Measurements from ENCODE around the gene FAM234B. TPM values are rescaled to one million over a fixed set of nuclear protein-coding genes. Genes with fewer than 3 reads are reported as not detected.
"Not testable (repeated sequence)": the region's sequence is repeated elsewhere in the genome, so short reads cannot be mapped to it uniquely, and the experiment has no call there.

FAM234B gene
- polyA plus RNA-seq, 10 donors, result 3.5 to 7.1 (median 5.2) TPM

DNA sequence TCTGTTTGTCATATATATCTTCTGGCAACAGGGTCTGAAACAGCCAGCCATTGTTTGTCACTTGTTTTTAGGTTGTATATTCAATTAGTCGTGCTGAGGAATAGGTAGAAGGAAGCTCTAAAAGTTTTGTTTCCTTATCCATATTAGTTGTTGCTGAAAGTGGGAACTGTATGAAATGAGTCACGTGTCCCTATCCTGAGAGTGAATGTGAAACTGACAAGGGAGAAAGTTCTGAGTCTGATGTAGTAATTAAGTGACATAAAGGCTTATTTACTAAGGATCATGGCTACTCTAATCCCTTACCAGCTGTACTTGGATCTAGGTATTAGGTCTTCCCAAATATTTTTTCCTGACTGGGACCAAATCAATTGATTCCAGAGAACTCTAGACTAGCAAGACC is 16.4 kb downstream of the FAM234B start:
- DNase-seq, result no peak

DNA sequence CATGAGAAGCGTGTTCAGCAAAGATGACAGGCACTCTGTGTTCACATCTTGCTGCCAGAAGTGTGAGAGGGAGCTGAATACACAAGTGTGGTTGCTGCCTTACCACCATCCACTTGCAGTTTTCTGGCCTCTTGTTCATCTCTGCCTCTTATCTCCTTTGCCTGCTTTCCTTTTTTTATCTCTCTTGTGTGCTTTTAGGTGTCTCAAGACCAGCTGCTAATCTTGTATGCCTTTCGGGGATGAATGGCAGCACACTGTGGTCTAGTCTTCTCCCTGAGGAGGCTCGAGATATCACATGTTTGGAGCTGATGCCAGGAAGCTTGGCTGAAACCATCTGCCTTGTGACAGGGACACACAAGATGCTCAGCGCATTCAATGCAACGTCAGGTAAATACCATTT is 17.2 kb downstream of the FAM234B start:
- no peak for DNase-seq

DNA sequence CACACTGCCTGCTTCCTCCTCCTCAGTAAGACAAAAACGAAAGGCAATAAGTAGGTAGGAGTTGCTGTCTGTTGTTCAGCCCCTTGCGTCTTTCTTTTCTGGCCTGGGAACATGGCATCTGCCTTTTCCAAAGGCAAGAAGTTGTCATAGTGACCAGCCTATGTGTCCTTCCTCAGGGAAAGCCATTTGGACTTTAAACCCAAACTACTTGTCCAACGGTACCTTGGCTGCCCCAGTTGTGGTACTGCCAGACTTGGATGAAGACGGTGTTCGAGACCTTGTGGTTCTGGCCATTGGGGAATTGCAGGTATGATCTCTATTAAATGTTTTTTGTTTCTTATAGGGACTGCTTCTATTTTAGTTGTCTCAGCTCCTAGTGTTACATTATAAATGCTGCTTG is 18.5 kb downstream of the FAM234B start:
- DNase-seq, result no peak

DNA sequence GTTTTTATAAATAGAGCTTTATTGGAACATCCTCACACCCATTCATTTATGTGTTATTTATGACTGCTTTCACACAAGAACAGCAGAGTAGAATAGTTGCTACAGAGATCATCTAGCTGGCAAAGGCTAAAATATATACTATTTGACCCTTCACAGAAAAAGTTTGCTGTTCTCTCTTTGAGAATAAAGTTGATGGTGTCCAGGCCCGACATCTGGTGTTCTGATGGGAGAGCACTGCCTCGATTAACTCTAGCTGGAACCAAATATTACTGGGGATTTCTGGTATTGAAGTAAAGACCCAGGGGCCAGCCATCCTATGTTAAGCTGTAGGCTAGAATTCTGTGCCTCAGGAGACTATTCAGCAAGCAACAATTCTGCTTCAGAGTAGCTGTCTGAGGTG is 21.8 kb downstream of the FAM234B start:
- no peak for DNase-seq

DNA sequence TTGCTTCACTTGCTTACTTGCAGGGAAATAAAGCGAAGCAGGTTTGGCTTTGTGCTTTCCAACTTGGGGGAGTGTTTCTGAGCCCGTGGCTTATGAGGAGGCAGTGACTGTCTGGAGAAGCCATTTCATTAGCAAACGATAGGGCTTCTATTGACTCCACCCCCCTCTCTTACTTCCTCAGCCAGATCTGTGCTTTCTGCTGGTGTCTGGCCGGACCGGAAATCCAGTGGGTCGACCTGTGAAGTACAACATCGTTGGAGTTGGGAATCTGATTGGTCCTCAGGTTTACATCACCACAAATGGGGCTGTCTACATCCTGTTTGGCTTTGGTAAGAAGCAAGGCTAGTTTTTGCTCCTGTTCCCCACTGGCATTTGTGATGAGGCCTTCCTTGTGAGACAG is 22.3 kb downstream of the FAM234B start:
- no peak for DNase-seq

DNA sequence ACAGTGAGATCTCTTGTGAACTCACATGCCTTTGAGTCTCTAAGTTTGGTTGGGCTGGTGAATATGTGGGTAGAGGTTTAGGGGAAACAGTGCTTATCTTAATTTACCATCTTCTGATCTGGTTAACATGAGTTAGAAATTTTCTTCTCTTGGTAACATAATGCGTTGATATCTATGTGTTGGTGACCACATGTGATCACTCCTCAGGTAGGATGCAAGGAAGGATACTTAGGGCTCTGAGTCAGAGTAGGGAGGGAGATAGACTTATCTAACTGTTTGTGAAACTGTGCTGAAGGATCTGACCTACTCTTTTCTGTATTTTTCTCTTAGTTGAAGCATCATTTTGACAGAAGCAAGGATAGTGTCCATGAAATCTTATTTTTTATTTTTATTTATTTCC is 23.1 kb downstream of the FAM234B start:
- no peak for DNase-seq

DNA sequence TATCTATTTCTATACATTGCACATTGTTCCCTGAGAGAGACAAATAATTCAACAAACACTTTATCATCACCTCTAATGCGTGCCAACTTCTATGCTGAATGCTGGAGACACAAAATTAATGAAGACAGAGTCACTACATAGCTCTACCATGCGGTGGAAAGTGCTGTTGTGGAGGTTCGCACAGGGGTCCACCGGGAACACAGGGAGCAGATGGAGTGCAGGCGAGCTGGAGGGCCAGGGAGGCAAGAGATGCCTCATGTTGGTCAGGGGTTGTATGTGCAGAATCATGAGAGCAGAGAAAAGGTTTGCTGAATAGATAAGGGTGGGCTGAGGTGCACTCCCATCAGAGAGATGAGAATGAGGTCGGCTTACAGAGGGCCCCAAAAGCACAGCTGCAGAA is 25.2 kb downstream of the FAM234B start:
- peak in 1 of 3 donors; percentile 34 for DNase-seq

DNA sequence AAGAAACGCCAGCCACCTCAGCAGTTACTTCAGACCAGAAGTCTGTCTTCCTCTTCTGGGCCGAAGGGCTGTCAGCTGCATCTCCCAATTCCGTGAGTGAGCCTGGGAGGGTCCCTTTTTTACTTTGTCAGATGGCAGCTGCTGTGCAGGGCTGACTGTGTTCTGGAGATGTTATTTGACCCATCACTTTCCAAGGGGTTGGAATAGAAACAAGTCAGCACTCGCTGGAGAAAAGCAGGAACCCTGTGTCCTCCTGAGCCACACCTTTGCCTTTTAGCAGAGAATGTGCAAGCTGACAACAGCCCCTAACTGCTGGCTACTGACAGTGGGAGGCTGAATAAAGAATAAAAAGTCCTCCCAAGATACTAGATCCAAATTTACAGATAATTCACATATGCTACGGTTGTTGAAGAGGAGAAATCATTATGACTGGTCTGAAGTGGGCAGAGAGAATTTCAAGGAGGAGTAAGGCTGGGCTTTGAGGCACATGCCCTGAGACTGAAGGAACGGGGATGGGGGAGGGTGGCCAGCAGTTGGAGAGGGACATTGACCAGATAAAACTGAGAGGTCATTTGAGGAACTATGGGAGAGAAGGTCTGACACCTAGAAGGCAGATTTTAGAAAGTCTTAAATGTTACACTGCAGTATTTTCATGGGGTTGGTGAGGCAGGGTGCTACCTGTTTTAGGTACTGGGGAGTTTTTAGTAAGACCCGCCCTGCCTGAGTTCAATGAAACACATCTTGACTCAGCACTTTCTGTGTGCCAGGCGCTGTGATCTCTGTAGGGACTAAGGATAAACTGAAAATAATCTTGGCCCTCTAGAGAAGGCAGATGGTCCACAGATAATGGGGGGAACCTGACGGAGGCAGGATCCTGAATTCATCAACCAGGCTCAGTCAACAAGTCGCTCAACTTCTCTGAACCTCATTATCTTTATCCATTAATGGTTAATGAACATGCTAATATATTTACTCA is 27.4 kb downstream of the FAM234B start:
- DNase-seq, result no peak

DNA sequence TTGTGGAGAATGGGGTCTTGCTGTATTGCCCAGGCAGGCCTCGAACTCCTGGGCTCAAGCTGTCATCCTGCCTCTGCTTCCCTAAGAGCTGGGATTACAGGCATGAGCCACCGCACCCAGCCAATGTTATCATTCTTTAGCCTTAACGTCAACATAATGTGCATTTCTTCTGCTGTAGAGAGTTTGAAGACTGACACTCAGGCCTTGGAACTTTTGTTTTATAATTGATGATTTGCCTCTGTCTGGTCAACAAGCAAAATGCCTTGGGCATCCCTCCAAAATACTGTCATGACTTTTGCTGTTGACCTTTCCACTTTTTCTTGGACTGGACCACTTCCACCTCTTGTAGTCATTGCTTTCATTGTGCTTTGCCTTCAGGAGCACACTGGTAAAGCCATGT is 29.0 kb downstream of the FAM234B start:
- no peak for DNase-seq

DNA sequence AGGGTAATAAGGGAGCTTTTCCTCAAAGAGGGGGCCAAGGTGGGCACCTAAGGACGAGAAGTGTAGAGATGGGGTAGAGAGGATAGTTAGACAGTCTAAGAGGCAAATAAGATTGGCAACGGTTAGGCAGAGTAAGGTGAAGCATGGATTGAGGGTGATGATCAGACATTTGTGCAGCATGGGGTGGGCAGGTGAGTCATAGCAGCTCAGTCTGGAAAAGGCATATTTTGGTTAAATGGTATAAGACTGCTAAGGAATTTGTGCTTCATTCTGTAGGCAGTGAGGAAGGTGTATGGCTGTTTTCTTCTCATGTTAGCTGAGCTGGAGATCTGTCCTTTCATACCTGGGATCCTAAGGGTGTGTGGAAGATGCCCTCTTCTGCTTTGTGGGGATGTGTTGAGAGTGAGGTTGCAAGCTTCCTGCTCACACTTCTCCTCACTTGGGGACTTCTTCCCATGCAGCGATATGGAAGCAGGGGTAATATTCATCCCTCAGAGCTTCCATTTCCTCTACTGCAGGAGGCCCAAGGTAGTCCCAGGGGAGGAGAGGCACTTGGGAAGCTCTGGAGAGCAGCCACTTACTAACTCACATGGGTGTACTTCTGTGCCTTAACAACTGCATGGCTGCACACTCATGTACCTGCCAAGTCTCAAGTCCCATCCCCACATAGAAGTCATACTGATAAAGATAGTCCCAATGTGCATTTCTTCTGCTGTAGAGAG is 30.4 kb downstream of the FAM234B start:
- no peak for DNase-seq

DNA sequence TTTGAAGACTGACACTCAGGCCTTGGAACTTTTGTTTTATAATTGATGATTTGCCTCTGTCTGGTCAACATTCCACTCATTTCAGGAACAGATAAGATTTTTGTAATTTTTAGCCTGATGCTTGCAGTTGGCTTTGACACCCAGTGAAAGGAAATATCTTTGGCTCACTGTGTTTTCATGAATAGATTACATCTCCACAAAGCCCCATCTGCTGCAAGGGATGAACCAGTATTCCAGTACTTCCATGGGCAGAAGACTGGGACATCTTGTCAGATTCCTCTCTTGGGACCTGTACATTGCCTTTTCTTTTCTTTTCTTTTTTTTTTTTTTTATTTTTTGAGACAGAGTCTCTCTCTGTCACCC is 30.9 kb downstream of the FAM234B start:
- no peak for DNase-seq

DNA sequence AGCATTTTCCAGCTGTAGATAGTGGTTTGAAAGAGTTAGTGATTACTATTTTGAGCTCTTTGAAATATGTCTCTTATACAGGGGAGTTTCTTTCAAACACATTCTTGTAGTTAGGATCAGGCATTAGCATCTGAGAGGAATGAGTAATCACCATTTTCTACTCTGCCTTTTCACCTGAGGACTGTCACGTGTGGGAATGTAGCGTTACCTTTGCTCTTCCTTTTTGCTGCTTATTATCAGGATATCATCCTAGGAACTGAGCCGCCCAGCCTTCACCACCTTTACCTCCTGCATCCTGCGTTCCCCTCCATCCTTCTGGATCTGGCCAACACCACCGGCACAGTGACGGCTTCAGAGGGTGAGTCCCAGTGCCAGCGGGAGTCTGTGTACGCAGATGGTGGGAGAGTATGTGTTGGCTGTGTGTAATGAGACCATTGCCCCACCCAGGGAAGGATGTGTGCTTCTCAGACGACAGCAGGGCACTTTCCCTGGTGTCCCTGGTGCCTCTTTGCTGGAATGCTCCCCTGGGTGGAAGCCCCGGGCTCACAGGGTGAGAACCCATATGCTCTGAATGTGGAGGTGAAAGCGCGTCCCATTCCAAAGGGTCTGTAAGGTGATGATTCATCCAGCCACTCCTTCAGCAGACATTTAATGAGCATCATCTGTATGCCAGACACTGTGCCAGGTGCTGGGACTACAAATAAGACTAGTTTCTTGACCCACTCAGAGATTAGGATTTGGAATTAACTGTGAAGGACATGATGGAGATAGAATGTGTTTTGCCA is 31.8 kb downstream of the FAM234B start:
- no peak for DNase-seq

DNA sequence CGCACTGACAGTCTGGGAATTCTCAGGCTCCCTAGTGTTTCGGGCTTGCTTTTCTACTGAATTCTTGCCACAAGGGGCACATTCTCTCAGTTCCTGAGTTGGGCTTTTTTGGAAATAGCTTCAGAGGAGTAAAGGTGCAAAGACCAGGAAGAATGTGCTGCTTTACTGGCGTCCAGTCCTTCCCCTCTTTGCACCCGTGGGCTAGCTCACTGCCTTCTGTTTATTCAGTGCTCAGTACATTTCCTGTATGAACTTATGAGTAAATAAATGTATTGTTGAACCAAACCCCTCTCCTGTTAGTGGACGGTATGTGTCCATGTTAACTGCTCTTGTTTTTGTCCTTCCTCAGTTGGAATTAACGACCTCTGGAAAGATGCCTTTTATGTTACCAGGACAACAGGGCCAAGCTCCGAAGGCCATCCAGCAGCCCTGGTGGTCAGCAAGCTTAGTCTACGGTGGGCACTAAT is 35.3 kb downstream of the FAM234B start:
- no peak for DNase-seq

DNA sequence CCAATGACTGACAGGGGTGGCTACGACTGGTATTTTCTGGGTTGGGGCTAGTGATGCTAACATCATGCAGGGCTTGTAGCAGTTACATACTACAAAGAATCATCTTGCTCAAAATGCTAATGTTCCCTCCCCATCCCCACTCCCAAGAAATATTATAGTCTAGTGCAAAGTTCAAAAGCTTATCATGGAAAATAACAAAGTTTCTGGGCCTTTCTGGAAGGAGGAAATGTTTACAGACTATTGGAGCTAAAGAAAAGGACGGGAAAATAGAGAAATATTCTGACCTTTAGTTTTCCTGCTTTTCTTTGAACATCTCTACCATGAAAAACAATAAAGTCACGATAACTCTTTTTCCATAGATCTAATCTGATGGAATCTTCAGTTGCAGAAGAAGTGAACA is 36.1 kb downstream of the FAM234B start:
- no peak for DNase-seq

DNA sequence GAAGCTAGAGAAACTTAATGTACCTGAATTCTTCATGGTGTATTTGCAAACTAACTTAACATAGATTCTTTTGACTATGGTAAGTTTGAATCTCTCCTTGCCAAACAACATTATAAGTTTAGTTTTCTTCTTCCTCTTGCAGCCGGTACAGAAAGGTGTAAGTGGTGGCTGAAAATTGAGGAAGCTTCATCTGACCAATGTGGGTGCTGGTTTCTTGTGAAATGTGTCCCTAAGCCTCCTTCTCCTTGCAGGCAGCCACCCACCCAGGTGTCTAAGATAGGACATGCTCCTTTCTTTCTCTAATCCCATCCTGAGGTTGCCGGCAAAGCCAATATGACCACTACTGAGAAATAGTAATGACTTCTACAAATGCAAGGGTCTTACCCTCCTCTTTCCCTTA is 38.7 kb downstream of the FAM234B start:
- DNase-seq, result no peak

DNA sequence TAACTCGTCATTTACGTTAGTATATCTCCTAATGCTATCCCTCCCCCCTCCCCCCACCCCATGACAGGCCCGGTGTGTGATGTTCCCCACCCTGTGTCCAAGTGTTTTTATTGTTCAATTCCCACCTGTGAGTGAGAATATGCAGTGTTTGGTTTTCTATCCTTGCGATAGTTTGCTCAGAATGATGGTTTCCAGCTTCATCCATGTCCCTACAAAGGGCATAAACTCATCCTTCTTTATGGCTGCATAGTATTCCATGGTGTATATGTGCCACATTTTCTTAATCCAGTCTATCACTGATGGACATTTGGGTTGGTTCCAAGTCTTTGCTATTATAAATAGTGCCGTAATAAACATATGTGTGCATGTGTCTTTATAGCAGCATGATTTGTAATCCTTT is 39.5 kb downstream of the FAM234B start:
- not testable (repeated sequence) for DNase-seq

DNA sequence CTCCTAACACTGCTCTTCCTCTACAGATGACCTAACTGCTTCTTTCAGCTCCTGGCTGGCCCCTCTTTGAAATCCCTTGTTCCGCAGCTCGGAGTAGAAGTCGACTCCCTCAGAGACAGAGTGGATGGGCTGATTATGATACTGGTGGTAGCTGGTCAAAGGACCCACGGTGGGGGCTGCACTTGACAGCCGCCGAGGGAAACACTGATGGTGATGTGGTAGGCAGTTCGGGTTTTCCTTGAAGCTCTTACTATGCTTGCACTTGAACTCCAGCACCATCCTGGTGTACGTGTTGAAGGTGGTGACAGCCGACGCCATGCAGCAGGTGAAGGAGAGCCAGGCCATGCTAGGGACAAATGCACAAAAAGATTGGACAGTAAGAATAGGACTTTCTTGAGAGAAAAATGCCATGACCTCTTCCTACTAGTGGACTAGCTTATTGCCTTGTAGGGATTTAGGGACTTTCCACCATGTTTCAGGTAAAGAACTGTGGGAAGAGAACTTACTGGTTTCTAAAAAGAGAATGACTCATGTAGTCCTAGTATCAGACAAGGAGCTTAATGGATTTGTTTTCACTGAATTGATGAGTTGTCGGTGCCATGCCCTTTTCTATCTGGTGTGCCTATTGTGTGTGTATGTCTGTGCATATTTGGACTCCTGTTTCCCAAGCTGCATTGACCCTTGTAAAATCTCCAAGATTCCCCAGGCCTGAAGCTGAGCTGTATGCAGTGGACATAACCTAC is 40.9 kb downstream of the FAM234B start:
- no peak for DNase-seq

DNA sequence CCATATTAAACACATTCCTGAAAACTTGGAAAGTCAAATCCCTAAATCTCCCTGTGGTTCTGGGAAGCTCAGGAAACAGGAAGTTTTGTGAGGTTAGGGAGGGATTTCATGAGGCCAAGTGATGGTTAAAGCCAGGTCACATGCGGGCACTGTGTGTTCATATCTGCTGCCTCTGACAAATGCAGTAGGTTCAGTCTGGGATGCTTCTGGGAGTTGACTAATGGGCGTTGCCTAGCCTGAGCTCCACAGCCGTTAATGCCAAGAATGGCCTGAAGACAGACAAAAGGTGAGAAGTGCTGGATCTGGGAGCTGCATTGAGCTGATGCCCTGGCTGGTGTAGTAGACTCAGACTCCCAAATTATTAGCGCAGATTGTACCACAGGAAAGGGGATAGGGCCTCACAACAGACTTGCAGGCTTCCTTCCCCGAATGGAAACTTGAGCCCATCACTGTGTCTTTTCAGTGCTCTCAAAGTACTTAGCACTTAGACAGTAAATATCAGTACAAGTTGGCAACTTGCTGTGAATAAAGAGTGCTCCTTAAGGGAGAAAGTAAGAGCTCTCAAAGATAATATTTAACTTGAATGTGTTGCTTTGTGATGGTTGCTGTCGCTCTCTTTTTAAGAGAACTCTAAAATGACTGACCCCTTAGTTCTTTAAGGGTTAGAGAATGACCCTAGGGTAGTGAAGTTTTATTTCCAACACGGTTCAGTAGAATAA is 41.9 kb downstream of the FAM234B start:
- no peak for DNase-seq

DNA sequence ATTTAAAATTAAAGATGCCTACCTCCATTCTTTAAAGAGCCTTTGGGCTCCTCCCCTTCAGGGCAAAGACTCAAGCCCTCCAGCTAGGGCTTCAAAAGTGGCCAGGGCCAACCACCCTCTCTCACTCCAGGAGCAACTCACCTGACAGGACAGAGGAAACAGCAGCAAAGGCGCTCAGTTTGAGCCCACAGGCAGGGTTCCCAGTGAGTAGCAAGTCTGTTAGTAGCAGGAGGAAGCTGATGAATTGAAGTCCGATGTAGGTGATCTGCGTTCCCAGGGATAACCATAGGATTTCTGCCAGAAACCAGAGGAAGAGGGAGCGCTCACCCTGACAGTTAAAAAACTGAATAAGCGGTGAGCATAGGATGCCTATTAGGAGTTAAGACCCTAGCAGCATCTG is 43.6 kb downstream of the FAM234B start:
- DNase-seq, result no peak

DNA sequence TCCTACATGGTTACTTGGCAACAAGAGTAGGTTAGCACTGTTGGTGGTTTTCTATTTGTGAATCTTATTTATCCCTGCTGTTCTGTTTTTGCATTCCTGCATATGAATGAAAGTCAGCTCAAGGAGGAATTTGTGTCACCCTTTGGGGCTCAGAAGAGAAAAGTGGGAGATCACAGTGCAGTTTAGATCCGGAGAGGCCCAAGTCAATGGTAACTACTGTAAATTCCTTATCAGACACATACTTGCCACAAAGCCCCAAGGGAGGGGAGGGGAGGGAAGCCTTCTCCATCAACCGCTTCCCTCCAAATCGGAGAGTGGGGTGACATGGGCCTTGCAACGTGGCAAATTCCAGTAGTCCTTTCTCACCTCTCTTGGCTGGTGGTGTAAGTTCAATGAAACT is 44.3 kb downstream of the FAM234B start:
- DNase-seq, result no peak

DNA sequence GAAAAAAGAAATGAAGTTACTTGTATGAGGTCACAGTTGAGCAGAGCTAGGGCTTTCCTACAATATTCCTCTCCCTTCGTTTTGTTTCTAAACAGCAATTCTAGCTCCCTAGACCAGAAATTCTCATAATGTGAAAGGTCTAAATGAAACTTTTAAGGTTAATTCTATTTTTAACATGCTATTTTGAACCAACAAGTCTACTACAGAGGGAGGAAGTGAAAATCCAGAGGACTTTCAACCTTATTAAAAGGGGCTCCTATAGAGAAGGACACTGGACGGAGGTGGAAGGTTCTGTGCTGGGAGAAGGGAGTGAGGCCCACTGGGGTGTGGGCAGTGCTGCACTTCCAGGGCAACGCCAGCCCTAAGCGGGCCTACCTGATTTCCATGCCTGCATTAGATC is 45.9 kb downstream of the FAM234B start:
- no peak for DNase-seq
